A549 treated with Hydrocortisone at 1 μM for 4 hours (cell line): ENCODE results near the gene DUSP10. TPM values are rescaled to one million over a fixed set of nuclear protein-coding genes. Genes with fewer than 3 reads are reported as not detected.

Experiments used
- total RNA-seq: library from RNA; stranded (reverse); fragments of 200-300 nt; extraction: Qiagen RNA extraction; gene quantifications from 5 replicates; pipeline ENCODE4 v1.2.3, GENCODE V29; 2022

The DUSP10 gene
- 1.7 to 3.3 TPM (median 2.6 TPM) in 5 replicates for total RNA-seq

DNA sequence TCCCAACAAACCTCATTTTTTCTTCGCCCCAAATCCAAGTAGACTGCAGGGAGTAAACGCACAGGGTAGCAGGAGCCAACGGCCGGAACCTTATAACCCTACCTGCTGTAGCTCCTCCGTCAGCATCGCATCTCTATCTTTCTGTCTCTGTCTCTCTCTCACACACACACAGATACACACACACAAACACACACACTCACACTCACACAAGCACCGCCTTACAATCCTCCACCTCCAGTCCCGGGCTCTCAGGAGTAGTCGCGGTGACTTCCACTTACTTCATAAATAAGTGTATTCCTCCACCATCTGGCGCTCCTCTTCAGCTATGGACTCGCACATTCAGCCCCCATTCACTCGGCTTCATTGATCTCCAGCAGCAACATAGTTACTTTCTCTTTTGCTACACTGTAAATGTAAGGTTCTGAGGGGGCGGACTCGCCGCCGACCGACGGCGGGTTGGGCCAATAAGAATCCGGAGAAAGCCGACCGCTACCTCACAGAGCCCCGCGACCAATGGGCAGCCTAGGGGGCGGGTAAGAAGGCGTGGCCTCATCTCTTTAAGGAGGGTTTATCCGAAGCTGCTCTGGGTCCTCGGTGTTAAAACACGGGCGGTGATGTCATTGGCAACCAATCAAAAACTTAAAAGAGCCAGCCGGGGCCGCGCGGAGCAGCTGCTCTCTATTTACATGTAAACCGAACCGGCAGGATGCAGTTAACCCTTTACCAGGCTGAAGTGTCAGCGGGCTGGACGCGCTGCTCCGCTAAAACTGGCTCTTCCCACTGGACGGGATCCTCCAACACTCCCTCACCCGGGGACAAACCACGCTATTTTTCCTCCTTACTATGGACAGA lies at the start of gene DUSP10:
Gene DUSP10, minus strand, starts transcription at position 387 of the 852 bp plus-strand sequence. CDS start 2,345 bp downstream, outside the sequence.

